Calu3 (cell line): ENCODE data around the gene NETO1. TPM values are rescaled to one million over a fixed set of nuclear protein-coding genes. Genes with fewer than 3 reads are reported as not detected.

Experiments used
- BruUV-seq: library from RNA; stranded (reverse); fragments of 400-500 nt; replicated peaks from 2 replicates; lab custom pipeline; 2021; lab: Mats Ljungman, UMichigan
- CTCF ChIA-PET: fragments of 300-600 bp; sonication (Branson Sonifier 250); formaldehyde crosslinking; loops from one replicate; lab custom pipeline; 2022; ENCODE audit warnings: antibody characterized with exemption; lab: Charles Lee
- DNase-seq: peaks from one replicate; pipeline ENCODE4 v3.0.0; 2022
- H3K27ac Mint-ChIP-seq: one replicate; pipeline ENCODE4 v1.8.0; 2022; ENCODE audit warnings: mixed read lengths; ENCODE audit not compliant: unreplicated experiment
- H3K27me3 Mint-ChIP-seq: one replicate; pipeline ENCODE4 v1.8.0; 2022; ENCODE audit warnings: mixed read lengths; ENCODE audit not compliant: unreplicated experiment
- H3K36me3 Mint-ChIP-seq: one replicate; pipeline ENCODE4 v1.8.0; 2022; ENCODE audit warnings: mild to moderate bottlenecking, moderate library complexity, mixed read lengths; ENCODE audit not compliant: insufficient read depth, unreplicated experiment
- H3K4me1 Mint-ChIP-seq: one replicate; pipeline ENCODE4 v1.8.0; 2022; ENCODE audit warnings: mild to moderate bottlenecking, low read depth, mixed read lengths; ENCODE audit not compliant: unreplicated experiment
- H3K4me3 Mint-ChIP-seq: one replicate; pipeline ENCODE4 v1.8.0; 2022; ENCODE audit warnings: mild to moderate bottlenecking, low read depth, moderate library complexity, mixed read lengths; ENCODE audit not compliant: unreplicated experiment
- H3K9me3 Mint-ChIP-seq: one replicate; pipeline ENCODE4 v1.8.0; 2022; ENCODE audit warnings: low read depth, mixed read lengths; ENCODE audit not compliant: unreplicated experiment
- CTCF ChIP-seq: fragments of 200-600 bp; IDR thresholded peaks from one replicate; pipeline ENCODE4 v1.8.0; 2022; ENCODE audit warnings: antibody characterized with exemption; ENCODE audit not compliant: unreplicated experiment
- intact Hi-C: fragments of 100-400 bp; cut with micrococcal nuclease; formaldehyde crosslinking; loops from one replicate; pipeline ENCODE4 v1.10.0; 2022; ENCODE audit not compliant: unreplicated experiment
- total RNA-seq: library from RNA; stranded (reverse); gene quantifications from 2 replicates; pipeline ENCODE4 v1.2.3, GENCODE V29; 2022

Gene NETO1
- total RNA-seq, 1 experiment from 2014 or later, result not detected

GRCh38 chr18:72899338-72899737 lies 31.6 kb upstream of the NETO1 start:
- no peak overlapping the region for H3K27ac Mint-ChIP-seq
- no TSS peak for BruUV-seq
- H3K36me3 Mint-ChIP-seq, result no peaks in the 10 kb centered on the region
- no peak for TF ChIP-seq CTCF
- DNase-seq, result no peak
- no peak overlapping the region for H3K4me3 Mint-ChIP-seq
- H3K9me3 Mint-ChIP-seq, result peaks cover 5% of the 10 kb centered on the region
- no peaks in the 10 kb centered on the region for H3K4me1 Mint-ChIP-seq
- H3K27me3 Mint-ChIP-seq, result no peaks in the 10 kb centered on the region
- intact Hi-C loops, result no loop called here
- CTCF ChIA-PET, result no interaction called here

- Mint-ChIP-seq H3K4me3 (no peak overlapping the region), H3K27ac (no peak overlapping the region), H3K4me1 (no peaks in the 10 kb centered on the region), H3K36me3 (no peaks in the 10 kb centered on the region), H3K9me3 (peaks cover 5% of the 10 kb centered on the region), H3K27me3 (no peaks in the 10 kb centered on the region)
- intact Hi-C loops, result no loop called here
- TF ChIP-seq CTCF, result no peak
- no peak for DNase-seq
- CTCF ChIA-PET, result no interaction called here
- no TSS peak for BruUV-seq
Measured at GRCh38 chr18:72898870-72899269, 31.1 kb upstream of the NETO1 start.

GRCh38 chr18:72895548-72895947 lies 27.8 kb upstream of the NETO1 start:
- BruUV-seq, result no TSS peak
- intact Hi-C loops, result no loop called here
- CTCF ChIA-PET, result no interaction called here
- Mint-ChIP-seq H3K9me3 (peaks cover 5% of the 10 kb centered on the region), H3K4me1 (no peaks in the 10 kb centered on the region), H3K27ac (no peak overlapping the region), H3K36me3 (no peaks in the 10 kb centered on the region), H3K4me3 (no peak overlapping the region), H3K27me3 (no peaks in the 10 kb centered on the region)
- no peak for TF ChIP-seq CTCF
- no peak for DNase-seq

- DNase-seq, result no peak
- no peak overlapping the region for H3K27ac Mint-ChIP-seq
- CTCF ChIA-PET, result no interaction called here
- no peaks in the 10 kb centered on the region for H3K27me3 Mint-ChIP-seq
- peaks cover 5% of the 10 kb centered on the region for H3K9me3 Mint-ChIP-seq
- no peaks in the 10 kb centered on the region for H3K36me3 Mint-ChIP-seq
- intact Hi-C loops, result no loop called here
- BruUV-seq, result no TSS peak
- no peaks in the 10 kb centered on the region for H3K4me1 Mint-ChIP-seq
- no peak for TF ChIP-seq CTCF
- H3K4me3 Mint-ChIP-seq, result no peak overlapping the region
Measured at GRCh38 chr18:72878561-72878960, 10.8 kb upstream of the NETO1 start.

- no peak for TF ChIP-seq CTCF
- no peak overlapping the region for H3K4me3 Mint-ChIP-seq
- H3K27me3 Mint-ChIP-seq, result no peaks in the 10 kb centered on the region
- intact Hi-C loops, result no loop called here
- H3K27ac Mint-ChIP-seq, result no peak overlapping the region
- no peaks in the 10 kb centered on the region for H3K36me3 Mint-ChIP-seq
- DNase-seq, result no peak
- CTCF ChIA-PET, result no interaction called here
- H3K9me3 Mint-ChIP-seq, result peaks cover 3% of the 10 kb centered on the region
- no peaks in the 10 kb centered on the region for H3K4me1 Mint-ChIP-seq
- no TSS peak for BruUV-seq
Measured at GRCh38 chr18:72878143-72878542, 10.4 kb upstream of the NETO1 start.
